Stomach (tissue), 9 donors: Measurements from ENCODE around the gene SLC16A5. TPM values are rescaled to one million over a fixed set of nuclear protein-coding genes. Genes with fewer than 3 reads are reported as not detected.

Source experiments
- DNase-seq, 2 donors: peaks; one replicate each; pipeline versions ENCODE4 v3.0.0 to v3.0.0-alpha.2; 2013 to 2019
- H3K27ac ChIP-seq, 5 donors: fragments of 200-600 bp in 4 of 5; sonication (generic) in 4 of 5; one replicate each; pipeline ENCODE4 v1.5.1; 2013 to 2019; ENCODE audit warnings: mild to moderate bottlenecking in 1 of 5, moderate library complexity in 1 of 5
- H3K27me3 ChIP-seq, 3 donors: fragments of 200-600 bp; sonication (generic); one replicate each; pipeline ENCODE4 v1.5.1; 2017 to 2019; ENCODE audit warnings: mixed run types in 1 of 3
- H3K36me3 ChIP-seq, 4 donors: fragments of 200-600 bp; sonication (generic); 1 replicate in 3 of 4; 2 replicates in 1 of 4; pipeline ENCODE4 v1.5.1; 2016 to 2019
- H3K4me1 ChIP-seq, 4 donors: fragments of 200-600 bp; sonication (generic); one replicate each; pipeline ENCODE4 v1.5.1; 2016 to 2019
- H3K4me3 ChIP-seq, 4 donors: fragments of 200-600 bp; sonication (generic) in 3 of 4; one replicate each; pipeline ENCODE4 v1.5.1; 2016 to 2019; ENCODE audit warnings: mild to moderate bottlenecking in 1 of 4
- H3K9me3 ChIP-seq, 4 donors: fragments of 200-600 bp; sonication (generic); one replicate each; pipeline ENCODE4 v1.5.1; 2016 to 2019
- EP300 ChIP-seq: sonication (generic); formaldehyde crosslinking; IDR thresholded peaks from one replicate; pipeline ENCODE4 v1.6.1; 2017; ENCODE audit warnings: antibody characterized with exemption
- POLR2A ChIP-seq, 4 donors: fragments of 450-650 bp; IDR thresholded peaks; one replicate each; pipeline ENCODE4 v1.6.1; 2016; ENCODE audit warnings: antibody characterized with exemption in 4 of 4, control low read depth in 2 of 4, mild to moderate bottlenecking in 1 of 4, moderate library complexity in 1 of 4
- POLR2AphosphoS5 ChIP-seq, 3 donors: sonication (generic); formaldehyde crosslinking; IDR thresholded peaks; one replicate each; pipeline ENCODE4 v1.6.1; 2016; ENCODE audit warnings: antibody characterized with exemption in 3 of 3
- WGBS, 5 donors: extraction: QIAGEN DNeasy Blood & Tissue Kit in 3 of 5; methylation state at CpG; one replicate each; pipeline versions ENCODE4 v1.1.5 to v1.1.7; 2013 to 2018; 5-methylcytosine and 5-hydroxymethylcytosine counted together
- intact Hi-C: fragments of 100-400 bp; cut with DNase I; formaldehyde crosslinking; loops from one replicate; pipeline ENCODE4 v1.15.1; 2023; ENCODE audit warnings: low total_unique reads
- polyA plus RNA-seq, 3 donors: library from polyadenylated mRNA; stranded (reverse); fragments of 200-250 nt; gene quantifications; one replicate each; pipeline ENCODE4 v1.2.3, GENCODE V29; 2013
- total RNA-seq, 5 donors: library from RNA; depleted of rRNA; stranded (reverse); fragments of >200 nt; gene quantifications; one replicate each; pipeline versions ENCODE4 v1.1.0 to v1.2.3, GENCODE V29; 2014 to 2016
- TF ChIP-seq, protein P1 (sequence below), 7 experiments: fragments of 450-650 bp in 4 of 7; fragments of 200-600 bp in 3 of 7; sonication (generic) in 3 of 7; IDR thresholded peaks; one replicate each; pipeline ENCODE4 v1.5.1; 2016 to 2019; ENCODE audit warnings: antibody characterized with exemption in 7 of 7, control low read depth in 2 of 7, mild to moderate bottlenecking in 1 of 7
- donor health status: healthy with polysubstance abuse.
- donor health status: Bipolar disorder and iron deficiency.
- donor health status: healthy.

SLC16A5 gene
- total and polyA plus RNA-seq, 8 donors, result 6.8 to 132 (median 36.5) TPM

DNA sequence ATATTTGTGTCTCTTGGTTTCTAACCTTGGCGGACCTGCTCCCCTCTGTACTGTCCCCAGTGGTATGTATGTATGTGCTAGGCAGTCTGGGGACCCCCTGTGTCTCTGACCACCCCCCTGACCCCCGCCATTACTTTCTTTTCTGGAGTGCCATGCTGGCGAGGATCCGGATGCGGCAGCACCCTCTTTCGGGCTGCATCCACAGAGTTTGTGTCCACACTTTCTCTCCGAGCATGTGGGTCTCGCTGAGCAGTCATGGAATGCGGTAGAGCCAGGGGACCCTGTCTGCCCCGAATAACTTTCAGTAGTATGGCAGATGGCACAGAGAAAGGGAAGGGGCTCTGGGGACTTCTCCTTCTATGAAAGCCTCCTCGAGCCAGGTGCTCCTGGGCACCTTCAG is 23.7 kb upstream of the SLC16A5 start:
- 93 to 98% (median 97%) methylated on average over 11 of the region's 11 CpGs for WGBS, 5 donors
- Histone ChIP-seq H3K9me3 (no peaks in the 10 kb centered on the region), H3K4me3 (no peak overlapping the region), H3K36me3 (peaks cover 33 to 64% (median 63%) of the 10 kb centered on the region in 4 donors), H3K4me1 (peaks cover 0 to 13% (median 11%) of the 10 kb centered on the region in 4 donors), H3K27ac (no peak overlapping the region), H3K27me3 (no peaks in the 10 kb centered on the region)
- no peak for DNase-seq
- intact Hi-C loops, result no loop called here
- TF ChIP-seq POLR2A (IDR thresholded peaks at IDR 0.05) (no peak), POLR2AphosphoS5 (IDR thresholded peaks at IDR 0.05) (no peak), EP300 (no peak)
- TF ChIP-seq, protein P1, sequence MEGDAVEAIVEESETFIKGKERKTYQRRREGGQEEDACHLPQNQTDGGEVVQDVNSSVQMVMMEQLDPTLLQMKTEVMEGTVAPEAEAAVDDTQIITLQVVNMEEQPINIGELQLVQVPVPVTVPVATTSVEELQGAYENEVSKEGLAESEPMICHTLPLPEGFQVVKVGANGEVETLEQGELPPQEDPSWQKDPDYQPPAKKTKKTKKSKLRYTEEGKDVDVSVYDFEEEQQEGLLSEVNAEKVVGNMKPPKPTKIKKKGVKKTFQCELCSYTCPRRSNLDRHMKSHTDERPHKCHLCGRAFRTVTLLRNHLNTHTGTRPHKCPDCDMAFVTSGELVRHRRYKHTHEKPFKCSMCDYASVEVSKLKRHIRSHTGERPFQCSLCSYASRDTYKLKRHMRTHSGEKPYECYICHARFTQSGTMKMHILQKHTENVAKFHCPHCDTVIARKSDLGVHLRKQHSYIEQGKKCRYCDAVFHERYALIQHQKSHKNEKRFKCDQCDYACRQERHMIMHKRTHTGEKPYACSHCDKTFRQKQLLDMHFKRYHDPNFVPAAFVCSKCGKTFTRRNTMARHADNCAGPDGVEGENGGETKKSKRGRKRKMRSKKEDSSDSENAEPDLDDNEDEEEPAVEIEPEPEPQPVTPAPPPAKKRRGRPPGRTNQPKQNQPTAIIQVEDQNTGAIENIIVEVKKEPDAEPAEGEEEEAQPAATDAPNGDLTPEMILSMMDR (IDR thresholded peaks at IDR 0.05), result no peak

DNA sequence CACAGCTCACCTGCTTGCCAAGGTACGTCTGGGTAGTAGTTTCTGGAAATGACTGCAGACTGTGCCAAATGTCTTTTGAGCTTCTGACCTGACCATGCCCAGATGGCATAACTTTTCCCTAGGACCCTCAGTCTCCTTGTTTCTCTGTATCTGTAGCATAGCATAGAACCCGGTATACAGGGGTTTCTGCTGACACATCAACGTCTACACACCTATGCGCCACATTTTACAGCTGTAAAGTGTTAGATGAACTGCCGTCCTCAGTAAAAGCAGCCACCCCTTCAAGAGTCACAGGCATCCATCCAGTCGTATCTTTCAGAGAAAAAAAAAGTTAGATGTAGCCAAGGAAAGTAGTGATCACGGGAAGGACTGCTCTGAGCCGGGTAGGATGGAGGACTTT is 23.3 kb upstream of the SLC16A5 start:
- H3K27me3 ChIP-seq, result no peaks in the 10 kb centered on the region
- DNase-seq, result no peak
- WGBS, 5 donors, result 82 to 90% (median 88%) methylated on average over 8 of the region's 8 CpGs

DNA sequence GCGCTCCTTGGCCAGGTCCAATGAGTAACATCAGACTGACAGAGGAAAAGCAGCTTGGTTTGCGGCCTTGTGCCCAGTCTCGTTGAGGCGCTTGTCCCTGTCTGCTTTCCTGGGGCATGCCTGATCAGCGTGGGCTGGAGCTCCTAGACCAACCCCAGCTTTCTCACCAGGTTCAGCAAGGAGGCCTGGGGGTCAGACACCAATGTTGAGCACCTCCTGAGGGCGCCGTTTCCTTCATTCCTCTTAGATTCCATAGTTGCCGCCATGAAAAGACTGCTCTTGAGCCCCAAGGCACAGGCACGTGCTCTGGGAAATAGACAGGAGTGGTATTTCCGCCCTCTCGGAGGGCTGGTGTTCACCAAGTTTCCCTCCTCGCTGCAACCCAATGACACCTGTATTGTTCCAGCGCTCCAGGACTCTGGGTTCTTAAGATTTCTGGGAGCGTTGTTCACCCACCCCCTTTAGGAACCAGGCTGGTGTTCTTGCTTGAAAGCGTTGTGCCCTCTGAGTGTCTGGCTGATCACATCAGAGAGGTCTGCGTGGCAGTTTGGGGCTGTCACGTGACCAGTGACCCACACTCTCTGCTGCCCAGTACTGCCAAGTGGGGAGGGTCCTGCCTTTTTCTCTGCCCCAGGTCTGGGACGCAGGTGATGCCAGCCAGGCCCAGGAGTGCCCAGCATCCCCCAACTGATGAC is 22.7 kb upstream of the SLC16A5 start:
- peaks cover 33 to 56% (median 55%) of the 10 kb centered on the region in 4 donors for H3K36me3 ChIP-seq
- DNase-seq, result no peak
- no peaks in the 10 kb centered on the region for H3K9me3 ChIP-seq
- no peak overlapping the region for H3K4me3 ChIP-seq
- intact Hi-C loops, result no loop called here
- WGBS, 5 donors, result 91 to 95% (median 94%) methylated on average over 18 of the region's 18 CpGs
- H3K4me1 ChIP-seq, result peaks cover 0 to 6% (median 5%) of the 10 kb centered on the region in 4 donors
- H3K27me3 ChIP-seq, result no peaks in the 10 kb centered on the region
- H3K27ac ChIP-seq, result no peak overlapping the region
- TF ChIP-seq POLR2AphosphoS5 (IDR thresholded peaks at IDR 0.05), result no peak
- no peak for TF ChIP-seq EP300
- TF ChIP-seq, protein P1 (IDR thresholded peaks at IDR 0.05), result no peak
- no peak for TF ChIP-seq POLR2A (IDR thresholded peaks at IDR 0.05)

More for the DNA sequence above, 23.3 kb upstream of the SLC16A5 start:
- no peak overlapping the region for H3K27ac ChIP-seq
- peaks cover 33 to 61% (median 60%) of the 10 kb centered on the region in 4 donors for H3K36me3 ChIP-seq
- no peaks in the 10 kb centered on the region for H3K9me3 ChIP-seq
- TF ChIP-seq POLR2AphosphoS5 (IDR thresholded peaks at IDR 0.05) (no peak), EP300 (no peak), POLR2A (IDR thresholded peaks at IDR 0.05) (no peak)
- TF ChIP-seq, protein P1 (IDR thresholded peaks at IDR 0.05), result no peak
- intact Hi-C loops, result no loop called here
- H3K4me1 ChIP-seq, result peaks cover 0 to 11% (median 10%) of the 10 kb centered on the region in 4 donors
- no peak overlapping the region for H3K4me3 ChIP-seq

DNA sequence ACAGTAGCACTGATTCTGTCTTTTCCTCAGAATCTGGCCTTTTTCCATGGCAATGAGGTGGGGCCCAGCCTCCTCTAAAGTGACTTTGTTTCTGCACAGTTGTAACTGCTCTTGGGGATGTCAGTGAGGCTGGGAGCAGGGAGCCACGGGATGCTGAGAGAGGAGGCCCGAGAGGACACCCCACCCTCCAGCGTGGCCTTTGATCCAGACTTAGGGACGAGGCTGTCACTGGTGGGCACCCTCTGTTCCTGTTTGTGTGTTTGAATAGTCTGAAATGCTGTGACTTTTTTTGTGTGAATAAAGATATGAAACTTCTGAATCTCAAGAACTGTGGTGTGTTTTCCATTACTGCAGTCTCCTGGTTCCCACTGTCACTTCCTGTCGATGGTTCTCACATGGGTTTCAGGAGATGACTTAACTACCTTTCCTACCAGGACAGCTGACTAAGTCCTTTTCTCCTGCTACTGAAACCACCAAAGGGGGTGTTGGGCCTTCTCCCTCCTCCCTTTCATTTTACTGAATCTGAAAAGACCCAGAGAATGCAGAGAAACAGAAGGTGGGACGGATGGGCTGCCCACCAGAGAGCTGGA is 22.1 kb upstream of the SLC16A5 start:
- H3K4me3 ChIP-seq, result no peak overlapping the region
- no peak overlapping the region for H3K27ac ChIP-seq
- DNase-seq, result no peak
- TF ChIP-seq, protein P1 (IDR thresholded peaks at IDR 0.05), result no peak
- TF ChIP-seq POLR2A (IDR thresholded peaks at IDR 0.05) (no peak), POLR2AphosphoS5 (IDR thresholded peaks at IDR 0.05) (no peak), EP300 (no peak)
- no peaks in the 10 kb centered on the region for H3K27me3 ChIP-seq
- 70 to 79% (median 77%) methylated on average over 6 of the region's 6 CpGs for WGBS, 5 donors
- intact Hi-C loops, result no loop called here
- peaks cover 33 to 50% (median 49%) of the 10 kb centered on the region in 4 donors for H3K36me3 ChIP-seq
- H3K9me3 ChIP-seq, result no peaks in the 10 kb centered on the region
- H3K4me1 ChIP-seq, result no peaks in the 10 kb centered on the region
